PFSK-1 (cell line): ENCODE data around the gene MGAT1.

Experiments
- POLR2AphosphoS5 ChIP-seq: IDR thresholded peaks from 2 replicates; pipeline ENCODE4 v1.6.1; 2012; ENCODE audit warnings: low read depth, mild to moderate bottlenecking, control low read depth, low read length, moderate library complexity
- SIN3A ChIP-seq: IDR thresholded peaks from 2 replicates; pipeline ENCODE4 v1.6.1; 2012; ENCODE audit warnings: mild to moderate bottlenecking, low read length, moderate library complexity, borderline replicate concordance; ENCODE audit not compliant: insufficient read depth

DNA sequence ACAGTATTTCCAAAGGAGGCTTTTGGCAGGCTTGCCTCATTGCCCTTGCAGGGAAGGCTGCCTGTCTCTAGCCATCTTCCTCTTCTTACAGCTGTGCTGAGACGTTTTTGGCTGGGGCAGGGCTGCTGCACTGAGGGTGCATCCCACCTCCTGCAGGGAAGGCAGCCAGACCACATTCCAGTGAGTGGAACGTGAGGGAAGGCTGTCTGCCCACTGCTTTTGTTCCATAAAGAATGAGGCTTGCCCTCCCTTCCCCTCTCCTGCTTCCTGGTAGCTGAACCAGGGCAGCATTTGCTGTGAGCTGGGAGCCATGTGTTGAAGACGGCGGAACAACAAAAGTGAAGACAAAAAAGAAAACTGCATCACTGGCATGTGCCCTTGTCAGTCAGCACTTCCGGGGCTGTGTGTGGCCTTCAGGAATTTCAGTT, 16.8 kb downstream of the MGAT1 start:
- TF ChIP-seq SIN3A (no peak), POLR2AphosphoS5 (no peak)
